Stimulated activated naive CD8-positive, alpha-beta T cell treated with anti-CD3 and anti-CD28 coated beads, Interleukin-15, amount 100 ng/mL, for 72 hours (primary cell): ENCODE measurements around the gene OR52K2.
"Not testable (repeated sequence)": the region's sequence is repeated elsewhere in the genome, so short reads cannot be mapped to it uniquely, and the experiment has no call there.

Experiments used
- ATAC-seq: fragments of 150-1000 bp; cut with Tn5 transposase; 2 replicates; pipeline ENCODE4 v1.10.0; 2021; ENCODE audit warnings: mild to moderate bottlenecking, moderate library complexity
- DNase-seq, 2 donors: peaks; one replicate each; pipeline ENCODE4 v3.0.0; 2021 to 2022
- H3K27ac Mint-ChIP-seq, 2 donors: one replicate each; pipeline ENCODE4 v1.8.0; 2022; ENCODE audit warnings: mild to moderate bottlenecking in 2 of 2, mixed read lengths in 2 of 2, moderate library complexity in 2 of 2
- H3K27me3 Mint-ChIP-seq: one replicate; pipeline ENCODE4 v1.8.0; 2022; ENCODE audit warnings: mixed read lengths
- H3K4me1 Mint-ChIP-seq: one replicate; pipeline ENCODE4 v1.8.0; 2022; ENCODE audit warnings: mild to moderate bottlenecking, mixed read lengths
- H3K4me3 Mint-ChIP-seq, 2 donors: one replicate each; pipeline ENCODE4 v1.8.0; 2022; ENCODE audit warnings: mild to moderate bottlenecking in 2 of 2, mixed read lengths in 2 of 2, moderate library complexity in 1 of 2
- H3K9me3 Mint-ChIP-seq, 2 donors: one replicate each; pipeline ENCODE4 v1.8.0; 2022; ENCODE audit warnings: mixed read lengths in 2 of 2

The OR52K2 gene

DNA sequence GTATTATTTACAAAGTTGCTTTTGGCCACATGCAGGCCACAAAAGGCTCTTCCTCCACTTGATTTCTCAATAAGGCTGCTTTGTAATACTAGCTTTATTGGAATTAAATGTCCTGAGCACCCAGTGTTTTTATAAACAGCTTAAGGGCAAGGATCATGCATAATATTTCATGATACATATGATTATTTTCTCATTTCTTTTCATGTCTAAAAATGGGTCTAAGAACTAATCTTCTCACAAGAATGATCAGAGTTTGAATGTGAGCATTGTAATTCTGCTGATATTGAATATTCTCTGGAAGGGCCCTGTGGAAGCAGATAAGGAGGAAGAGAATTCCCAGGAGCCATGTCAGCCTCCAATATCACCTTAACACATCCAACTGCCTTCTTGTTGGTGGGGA is at the start of gene OR52K2:
OR52K2 (plus strand) TSS at position 301 of the 400 bp plus-strand sequence; CDS start at position 346, 45 bp downstream.
- Mint-ChIP-seq H3K27ac (peak within 1 kb of the TSS in 1 of 2 donors; percentile 75), H3K4me1 (no peaks in the 10 kb centered on the region), H3K4me3 (no peak within 1 kb of the TSS), H3K9me3 (peaks cover 1 to 3% of the 10 kb centered on the region in 2 donors), H3K27me3 (no peaks in the 10 kb centered on the region)
- ATAC-seq (no peak), DNase-seq (no peak)

DNA sequence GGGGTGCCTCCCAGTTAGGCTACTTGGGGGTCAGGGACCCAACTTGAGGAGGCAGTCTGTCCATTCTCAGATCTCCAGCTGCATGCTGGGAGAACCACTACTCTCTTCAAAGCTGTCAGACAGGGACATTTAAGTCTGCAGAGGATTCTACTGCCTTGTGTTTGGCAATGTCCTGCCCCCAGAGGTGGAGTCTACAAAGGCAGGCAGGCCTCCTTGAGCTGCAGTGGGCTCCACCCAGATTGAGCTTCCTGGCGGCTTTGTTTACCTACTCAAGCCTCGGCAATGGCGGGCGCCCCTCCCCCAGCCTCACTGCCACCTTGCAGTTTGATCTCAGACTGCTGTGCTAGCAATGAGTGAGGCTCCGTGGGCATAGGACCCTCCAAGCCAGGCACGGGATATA is 42.9 kb upstream of the OR52K2 start:
- not testable (repeated sequence) for H3K4me3 Mint-ChIP-seq, H3K4me1 Mint-ChIP-seq, H3K27ac Mint-ChIP-seq, ATAC-seq, H3K9me3 Mint-ChIP-seq, DNase-seq
- peaks cover 25% of the 10 kb centered on the region for H3K27me3 Mint-ChIP-seq

DNA sequence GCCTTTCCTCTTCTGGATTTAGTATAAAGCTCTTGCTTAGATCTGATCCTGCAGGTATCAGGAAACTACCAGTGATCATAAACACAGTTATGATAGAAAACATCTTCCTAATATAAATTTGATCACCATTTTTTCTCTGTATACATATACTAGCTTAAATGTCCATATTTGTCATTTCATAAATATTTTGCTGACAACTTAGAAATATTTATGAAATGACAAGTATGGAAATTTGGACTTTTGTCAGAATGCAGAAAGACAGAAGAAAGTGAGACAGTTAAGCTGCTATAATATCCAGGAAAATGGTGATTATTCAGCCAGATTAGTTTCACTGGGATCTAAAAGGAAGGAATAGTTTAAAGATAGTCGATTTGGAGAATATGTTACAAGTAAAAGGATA is 32.8 kb upstream of the OR52K2 start:
- ATAC-seq (no peak), DNase-seq (no peak)
- H3K4me1 Mint-ChIP-seq = no peaks in the 10 kb centered on the region
- no peak overlapping the region for H3K4me3 Mint-ChIP-seq
- peak overlapping the region in 1 of 2 donors; percentile 30 for H3K27ac Mint-ChIP-seq
- peaks cover 5% of the 10 kb centered on the region for H3K27me3 Mint-ChIP-seq
- no peaks in the 10 kb centered on the region for H3K9me3 Mint-ChIP-seq

GRCh38 chr11:4416816-4417215 is 32.3 kb upstream of the OR52K2 start:
- H3K27ac Mint-ChIP-seq = no peak overlapping the region

DNA sequence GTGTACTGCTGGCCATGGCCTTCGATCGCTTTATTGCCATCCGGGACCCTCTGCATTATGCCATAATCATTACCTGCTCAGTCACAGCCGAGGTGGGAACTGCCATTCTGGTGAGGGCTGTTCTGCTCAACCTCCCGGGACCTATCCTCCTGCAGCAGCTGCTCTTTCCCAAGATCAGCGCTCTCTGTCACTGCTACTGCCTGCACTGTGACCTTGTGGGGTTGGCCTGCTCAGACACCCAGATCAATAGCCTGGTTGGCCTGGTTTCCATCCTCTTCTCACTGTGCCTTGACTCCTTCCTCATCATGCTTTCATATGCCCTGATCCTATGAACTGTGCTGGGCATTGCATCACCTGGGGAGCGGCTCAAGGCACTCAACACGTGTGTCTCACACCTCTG is 30.7 kb upstream of the OR52K2 start:
- H3K4me1 Mint-ChIP-seq = no peaks in the 10 kb centered on the region
- ATAC-seq (no peak), DNase-seq (no peak)
- peaks cover 5% of the 10 kb centered on the region for H3K27me3 Mint-ChIP-seq
- H3K4me3 Mint-ChIP-seq = no peak overlapping the region
- H3K27ac Mint-ChIP-seq = no peak overlapping the region
- no peaks in the 10 kb centered on the region for H3K9me3 Mint-ChIP-seq

More at GRCh38 chr11:4416816-4417215, 32.3 kb upstream of the OR52K2 start:
- ATAC-seq (no peak), DNase-seq (no peak)
- H3K27me3 Mint-ChIP-seq = peaks cover 5% of the 10 kb centered on the region
- H3K4me1 Mint-ChIP-seq = no peaks in the 10 kb centered on the region
- H3K4me3 Mint-ChIP-seq = no peak overlapping the region
- H3K9me3 Mint-ChIP-seq = no peaks in the 10 kb centered on the region

DNA sequence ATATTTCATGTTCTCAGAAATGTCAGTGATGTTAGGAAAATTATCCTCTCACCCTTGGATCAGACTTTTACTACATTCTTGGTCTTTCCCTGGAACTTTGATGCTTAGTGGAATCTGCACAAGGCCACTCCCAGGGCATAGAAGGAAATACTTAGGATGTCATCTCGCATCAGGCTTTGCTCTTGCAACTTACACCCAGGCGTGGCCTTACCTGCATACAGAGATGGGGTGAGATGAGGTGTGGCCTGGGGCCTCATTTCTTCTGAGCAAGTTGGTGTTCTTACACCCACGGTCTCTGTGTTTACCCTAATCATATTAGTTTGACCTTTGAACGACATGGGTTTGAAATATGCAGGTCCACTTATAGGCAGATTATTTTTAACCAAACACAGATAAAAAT is 19.0 kb upstream of the OR52K2 start:
- H3K4me3 Mint-ChIP-seq = no peak overlapping the region
- ATAC-seq (no peak), DNase-seq (no peak)
- H3K9me3 Mint-ChIP-seq = no peaks in the 10 kb centered on the region
- H3K27me3 Mint-ChIP-seq = peaks cover 23% of the 10 kb centered on the region
- no peaks in the 10 kb centered on the region for H3K4me1 Mint-ChIP-seq
- no peak overlapping the region for H3K27ac Mint-ChIP-seq

GRCh38 chr11:4433856-4434255 is 15.2 kb upstream of the OR52K2 start:
- Mint-ChIP-seq H3K4me3 (no peak overlapping the region), H3K4me1 (no peaks in the 10 kb centered on the region), H3K27me3 (peaks cover 37% of the 10 kb centered on the region), H3K9me3 (peaks cover 0 to under 1% of the 10 kb centered on the region in 2 donors), H3K27ac (no peak overlapping the region)
- ATAC-seq = no peak
- DNase-seq = no peak

DNA sequence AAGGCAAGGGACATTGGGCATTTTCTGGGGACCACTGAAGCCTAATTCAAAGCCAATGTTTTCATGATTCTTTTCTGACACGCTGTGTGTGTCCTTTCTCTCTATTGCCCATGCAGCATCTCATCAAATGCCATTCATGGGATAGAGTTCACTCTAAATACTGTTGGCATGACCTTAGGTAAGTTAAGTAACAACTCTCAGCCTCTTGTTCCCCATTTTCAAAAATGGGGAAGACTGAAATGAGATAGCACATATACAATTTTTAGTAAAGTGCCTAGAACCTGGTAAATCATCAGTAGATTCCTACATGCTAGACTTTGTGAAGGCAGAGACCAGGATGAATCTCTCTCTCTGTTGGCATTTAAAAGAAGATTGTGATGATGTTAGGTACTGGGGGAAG is 12.7 kb upstream of the OR52K2 start:
- no peaks in the 10 kb centered on the region for H3K4me1 Mint-ChIP-seq
- DNase-seq (no peak), ATAC-seq (no peak)
- H3K27ac Mint-ChIP-seq = no peak overlapping the region
- H3K27me3 Mint-ChIP-seq = peaks cover 36% of the 10 kb centered on the region
- H3K4me3 Mint-ChIP-seq = no peak overlapping the region
- peaks cover 0 to 5% of the 10 kb centered on the region in 2 donors for H3K9me3 Mint-ChIP-seq

- Mint-ChIP-seq H3K4me1 (no peaks in the 10 kb centered on the region), H3K27me3 (peaks cover 12% of the 10 kb centered on the region), H3K27ac (no peak overlapping the region), H3K4me3 (no peak overlapping the region), H3K9me3 (peaks cover 0 to 5% of the 10 kb centered on the region in 2 donors)
- ATAC-seq (no peak), DNase-seq (no peak)
Observed at GRCh38 chr11:4441515-4441914, 7.6 kb upstream of the OR52K2 start.

DNA sequence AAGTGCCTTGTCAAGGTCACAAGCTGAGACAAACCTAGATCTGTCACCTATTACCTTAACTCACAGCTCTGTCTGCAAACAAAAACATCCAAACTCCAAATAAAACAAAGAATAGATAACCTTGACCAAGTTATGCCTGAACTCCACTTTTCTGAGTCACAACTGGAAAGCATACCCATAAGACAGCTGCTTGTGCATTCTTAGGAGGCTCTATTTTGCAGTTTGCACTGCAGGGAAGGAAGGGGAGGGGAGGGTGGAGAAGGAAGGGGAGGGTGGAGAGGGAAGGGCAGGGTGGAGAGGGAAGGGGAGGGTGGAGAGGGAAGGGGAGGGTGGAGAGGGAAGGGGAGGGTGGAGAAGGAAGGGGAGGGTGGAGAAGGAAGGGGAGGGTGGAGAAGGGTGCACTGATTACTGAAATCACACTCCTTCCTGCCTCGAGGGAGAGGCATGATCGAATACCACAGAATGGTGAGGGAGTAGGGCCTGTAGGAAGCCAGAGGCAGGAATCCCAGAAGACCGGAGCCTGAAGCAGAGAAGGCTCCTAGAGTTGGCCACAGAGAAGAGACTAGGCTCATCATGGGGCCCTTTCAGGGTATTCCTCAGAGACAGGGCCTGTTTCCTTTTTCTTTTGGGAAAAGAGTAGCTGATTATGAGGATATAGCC is 5.7 kb upstream of the OR52K2 start:
- peaks cover 0 to 5% of the 10 kb centered on the region in 2 donors for H3K9me3 Mint-ChIP-seq
- peaks cover 7% of the 10 kb centered on the region for H3K27me3 Mint-ChIP-seq
- DNase-seq (no peak), ATAC-seq (no peak)
- H3K4me1 Mint-ChIP-seq = no peaks in the 10 kb centered on the region
- no peak overlapping the region for H3K27ac Mint-ChIP-seq
- H3K4me3 Mint-ChIP-seq = no peak overlapping the region

- peaks cover 14% of the 10 kb centered on the region for H3K27me3 Mint-ChIP-seq
- no peak for DNase-seq
- H3K4me3 Mint-ChIP-seq = no peak overlapping the region
- ATAC-seq = no peak
- H3K4me1 Mint-ChIP-seq = no peaks in the 10 kb centered on the region
- no peak overlapping the region for H3K27ac Mint-ChIP-seq
- H3K9me3 Mint-ChIP-seq = peaks cover 7 to 15% of the 10 kb centered on the region in 2 donors
Observed at GRCh38 chr11:4453118-4453517, 4.0 kb downstream of the OR52K2 start.

DNA sequence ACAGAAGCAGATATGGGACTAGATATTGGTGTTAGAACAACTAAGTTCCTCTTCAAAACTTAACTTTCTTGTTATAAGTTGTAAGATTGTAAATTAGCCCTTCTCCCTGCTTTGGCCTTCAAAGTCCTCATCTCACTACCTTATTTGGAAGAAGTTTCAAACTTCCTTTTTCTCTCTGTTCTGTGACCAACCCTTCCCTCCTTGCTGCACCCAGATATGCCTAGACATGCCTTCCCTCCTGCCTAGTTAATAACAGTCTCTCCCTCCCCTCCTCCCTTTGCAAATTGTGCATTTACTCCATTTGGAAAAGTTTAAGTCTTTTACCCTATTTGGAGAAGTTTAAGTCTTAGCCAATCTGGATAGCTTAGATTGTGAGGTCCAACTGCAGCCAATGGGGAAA is 4.9 kb downstream of the OR52K2 start:
- Mint-ChIP-seq H3K4me1 (no peaks in the 10 kb centered on the region), H3K9me3 (peaks cover 7 to 15% of the 10 kb centered on the region in 2 donors), H3K4me3 (no peak overlapping the region), H3K27me3 (peaks cover 19% of the 10 kb centered on the region), H3K27ac (no peak overlapping the region)
- ATAC-seq (no peak), DNase-seq (no peak)

- H3K27ac Mint-ChIP-seq = no peak overlapping the region
- ATAC-seq (no peak), DNase-seq (no peak)
- H3K4me1 Mint-ChIP-seq = no peaks in the 10 kb centered on the region
- peaks cover 7 to 15% of the 10 kb centered on the region in 2 donors for H3K9me3 Mint-ChIP-seq
- no peak overlapping the region for H3K4me3 Mint-ChIP-seq
- H3K27me3 Mint-ChIP-seq = peaks cover 19% of the 10 kb centered on the region
Observed at GRCh38 chr11:4455419-4455818, 6.3 kb downstream of the OR52K2 start.

DNA sequence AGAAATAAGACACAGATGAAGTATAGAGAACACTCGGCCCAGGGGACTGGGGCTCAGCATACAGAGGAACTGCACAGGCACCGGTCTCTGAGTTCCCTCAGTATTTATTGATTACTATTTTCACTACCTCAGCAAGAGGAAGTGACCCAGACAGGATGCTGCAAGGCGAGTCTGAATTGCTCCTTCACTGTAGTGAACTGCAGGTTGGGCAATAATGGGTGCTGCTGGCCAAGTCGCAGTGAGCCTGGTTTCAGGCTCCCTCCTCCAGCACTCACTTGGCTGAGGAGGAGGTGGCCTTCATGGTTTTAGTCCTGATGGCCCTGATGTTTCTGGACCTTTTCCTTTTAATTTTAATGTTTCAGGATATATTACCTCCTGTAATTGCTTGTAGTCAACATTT is 10.4 kb downstream of the OR52K2 start:
- peaks cover 16 to 25% of the 10 kb centered on the region in 2 donors for H3K9me3 Mint-ChIP-seq
- ATAC-seq (peak; percentile 31), DNase-seq (no peak)
- peak overlapping the region in 1 of 2 donors; percentile 29 for H3K27ac Mint-ChIP-seq
- H3K27me3 Mint-ChIP-seq = peaks cover 32% of the 10 kb centered on the region
- no peak overlapping the region for H3K4me3 Mint-ChIP-seq
- H3K4me1 Mint-ChIP-seq = no peaks in the 10 kb centered on the region

GRCh38 chr11:4460151-4460550 is 11.1 kb downstream of the OR52K2 start:
- DNase-seq = no peak
- Mint-ChIP-seq H3K27ac (no peak overlapping the region), H3K4me1 (no peaks in the 10 kb centered on the region), H3K9me3 (peaks cover 18 to 32% of the 10 kb centered on the region in 2 donors), H3K4me3 (no peak overlapping the region), H3K27me3 (peaks cover 38% of the 10 kb centered on the region)
- no peak for ATAC-seq

DNA sequence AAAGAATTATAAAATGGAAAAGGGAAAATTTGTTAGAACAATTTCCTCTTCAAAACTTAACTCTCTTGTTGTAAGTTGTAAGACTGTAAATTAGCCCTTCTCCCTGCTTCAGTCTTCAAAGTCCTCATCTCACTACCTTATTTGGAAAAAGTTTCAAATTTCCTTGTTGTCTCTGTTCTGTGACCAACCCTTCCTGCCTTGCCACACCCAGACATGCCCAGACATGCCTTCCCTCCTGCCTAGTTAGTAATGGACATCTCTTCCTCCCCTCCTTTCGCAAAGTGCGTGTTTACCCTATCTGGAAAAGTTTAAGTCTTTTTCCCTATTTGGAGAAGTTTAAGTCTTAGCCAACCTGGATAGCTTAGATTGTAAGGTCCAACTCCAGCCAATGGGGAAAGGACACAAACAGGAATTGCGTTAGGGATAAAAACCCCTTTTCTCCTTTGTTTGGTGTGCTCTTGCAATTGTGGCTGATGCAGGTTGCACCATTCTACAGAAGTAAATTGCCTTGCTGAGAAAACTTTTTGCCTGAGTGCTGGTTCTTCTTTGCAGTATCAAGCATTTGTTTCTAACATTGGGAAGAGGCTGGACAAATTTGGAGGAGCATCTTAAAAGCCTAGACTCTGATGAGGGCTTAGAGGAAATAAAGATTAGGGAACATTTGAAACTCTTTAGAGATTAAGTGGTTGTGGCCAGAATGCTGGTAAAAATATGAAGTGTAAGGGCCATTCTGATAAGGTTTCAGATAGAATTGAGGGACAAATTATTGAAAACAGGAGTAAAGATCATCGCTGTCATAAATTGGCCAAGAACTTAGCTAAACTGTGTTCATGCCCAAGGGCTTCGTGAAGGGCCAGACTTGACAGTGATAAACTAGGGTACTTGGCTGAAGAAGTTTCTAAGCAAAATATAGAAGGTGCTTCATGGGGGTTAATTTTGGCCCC is 15.4 kb downstream of the OR52K2 start:
- peak overlapping the region in 1 of 2 donors; percentile 60 for H3K27ac Mint-ChIP-seq

More for the DNA sequence above, 15.4 kb downstream of the OR52K2 start:
- DNase-seq (no peak), ATAC-seq (no peak)
- Mint-ChIP-seq H3K9me3 (peaks cover 18 to 25% of the 10 kb centered on the region in 2 donors), H3K4me3 (no peak overlapping the region), H3K4me1 (no peaks in the 10 kb centered on the region), H3K27me3 (peaks cover 18% of the 10 kb centered on the region)
